HEK293 (cell line): ENCODE measurements around the gene GRID2.
"Not testable (repeated sequence)": the region's sequence is repeated elsewhere in the genome, so short reads cannot be mapped to it uniquely, and the experiment has no call there.

ENCODE experiments used
- KLF10 ChIP-seq: fragments of 450-650 bp; IDR thresholded peaks from 2 replicates; pipeline ENCODE4 v1.5.1; 2018; ENCODE audit warnings: missing biosample characterization, mild to moderate bottlenecking, missing genetic modification characterization
- ZBTB17 ChIP-seq: fragments of 450-650 bp; formaldehyde crosslinking; IDR thresholded peaks from 2 replicates; pipeline ENCODE4 v1.5.1; 2016; ENCODE audit warnings: missing biosample characterization, missing genetic modification characterization

GRCh38 chr4:92438722-92439121 is 135.0 kb downstream of the GRID2 start:
- not testable (repeated sequence) for TF ChIP-seq ZBTB17; KLF10 (tag by site-specific recombination)
